ENCODE measurements around the gene ZNF212. TPM values are rescaled to one million over a fixed set of nuclear protein-coding genes. Genes with fewer than 3 reads are reported as not detected.

The ZNF212 gene
- total RNA-seq, 1 experiment from 2014 or later, result 9.7 TPM

DNA sequence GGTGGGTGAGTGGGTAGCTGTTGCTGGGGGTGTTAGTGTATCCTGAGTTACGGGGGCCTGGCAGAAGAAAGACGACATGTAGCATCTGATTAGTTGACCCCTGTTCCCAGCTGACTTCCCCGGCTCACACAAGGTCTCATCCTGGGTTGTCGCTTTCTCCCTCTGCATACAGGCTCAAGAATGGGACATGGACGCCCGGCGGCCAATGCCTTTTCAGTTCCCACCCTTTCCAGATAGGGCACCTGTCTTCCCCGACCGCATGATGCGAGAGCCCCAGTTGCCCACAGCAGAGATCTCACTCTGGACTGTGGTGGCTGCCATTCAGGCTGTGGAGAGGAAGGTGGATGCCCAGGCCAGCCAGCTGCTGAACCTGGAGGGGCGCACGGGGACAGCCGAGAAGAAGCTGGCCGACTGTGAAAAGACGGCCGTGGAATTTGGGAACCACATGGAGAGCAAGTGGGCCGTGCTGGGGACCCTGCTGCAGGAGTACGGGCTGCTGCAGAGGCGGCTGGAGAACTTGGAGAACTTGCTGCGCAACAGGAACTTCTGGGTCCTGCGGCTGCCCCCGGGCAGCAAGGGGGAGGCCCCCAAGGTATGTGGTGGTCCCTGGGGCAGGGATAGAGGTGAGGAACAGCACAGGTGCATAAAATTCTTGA lies 41.2 kb upstream of the ZNF212 start:
- Histone ChIP-seq H3K9ac (ENCODE audit: low read length) (no peak overlapping the region), H3K27ac (ENCODE audit: low read length) (no peak overlapping the region), H3K4me3 (ENCODE audit: low read length) (no peak overlapping the region), H4K20me1 (ENCODE audit: low read length) (no peaks in the 10 kb centered on the region), H3K4me1 (ENCODE audit: insufficient read depth, low read length) (peaks cover 37% of the 10 kb centered on the region), H3K9me3 (ENCODE audit: low read length) (no peaks in the 10 kb centered on the region), H3K79me2 (ENCODE audit: low read length) (peaks cover 61% of the 10 kb centered on the region), H3F3A (ENCODE audit: low read length, unreplicated experiment) (no peaks in the 10 kb centered on the region), H3K9me2 (replicated peaks; ENCODE audit: low read length) (no peaks in the 10 kb centered on the region), H3K27me3 (ENCODE audit: low read length) (no peaks in the 10 kb centered on the region), H3K4me2 (ENCODE audit: low read length) (no peak overlapping the region), H3K36me3 (ENCODE audit: low read depth, low read length) (peaks cover 26% of the 10 kb centered on the region), H2AFZ (ENCODE audit: low read length) (no peak overlapping the region)
- intact Hi-C loops (cut with micrococcal nuclease), result loop anchor here (2.0 to 10.0 kb wide), 2 partner anchors 41 to 207 kb away; partner anchors contain the start of gene ZNF212
- POLR2A ChIA-PET (ENCODE audit: unreplicated experiment), result no interaction called here
- CTCF ChIA-PET, result no interaction called here
- no TSS peak for BruUV-seq (replicated peaks)
- no peak for TF ChIP-seq CTCF (conservative IDR thresholded peaks at IDR 0.05; ENCODE audit: low read depth, low read length)
- no peak for TF ChIP-seq EZH2 (IDR thresholded peaks at IDR 0.05; ENCODE audit: low read length, unreplicated experiment)
- TF ChIP-seq EZH2phosphoT487 (IDR thresholded peaks at IDR 0.05; ENCODE audit: borderline replicate concordance, low read length), result no peak
- no peak for DNase-seq
- no peak for ATAC-seq

GRCh38 chr7:149199234-149199995 lies 40.0 kb upstream of the ZNF212 start:
- BruUV-seq (replicated peaks), result no TSS peak
- CTCF ChIA-PET, result interaction anchor here (0.6 kb wide), 1 partner anchor 73 kb away, joined by 3 read pairs; no protein-coding TSS in a partner anchor
- POLR2A ChIA-PET (ENCODE audit: unreplicated experiment), result interaction anchor here (0.6 to 0.7 kb wide), 3 partner anchors 41 to 211 kb away, joined by 3 to 7 read pairs (median 4); no protein-coding TSS in a partner anchor
- peak overlapping the region; percentile 28 for H3K4me2 ChIP-seq (ENCODE audit: low read length)
- TF ChIP-seq EZH2phosphoT487 (IDR thresholded peaks at IDR 0.05; ENCODE audit: borderline replicate concordance, low read length) (no peak), CTCF (conservative IDR thresholded peaks at IDR 0.05; ENCODE audit: low read depth, low read length) (no peak), EZH2 (IDR thresholded peaks at IDR 0.05; ENCODE audit: low read length, unreplicated experiment) (no peak)
- H3K27me3 ChIP-seq (ENCODE audit: low read length), result no peaks in the 10 kb centered on the region
- H4K20me1 ChIP-seq (ENCODE audit: low read length), result no peaks in the 10 kb centered on the region
- peaks cover 72% of the 10 kb centered on the region for H3K79me2 ChIP-seq (ENCODE audit: low read length)
- peaks cover 37% of the 10 kb centered on the region for H3K4me1 ChIP-seq (ENCODE audit: insufficient read depth, low read length)
- no peaks in the 10 kb centered on the region for H3K9me3 ChIP-seq (ENCODE audit: low read length)
- no peaks in the 10 kb centered on the region for H3F3A ChIP-seq (ENCODE audit: low read length, unreplicated experiment)
- H2AFZ ChIP-seq (ENCODE audit: low read length), result no peak overlapping the region
- H3K27ac ChIP-seq (ENCODE audit: low read length), result peak overlapping the region; percentile 46
- H3K9ac ChIP-seq (ENCODE audit: low read length), result no peak overlapping the region
- ATAC-seq (peak; percentile 30), DNase-seq (peak; percentile 60)
- intact Hi-C loops (cut with micrococcal nuclease), result loop anchor here (2.0 to 10.0 kb wide), 2 partner anchors 39 to 205 kb away; partner anchors contain the start of gene ZNF212
- H3K9me2 ChIP-seq (replicated peaks; ENCODE audit: low read length), result no peaks in the 10 kb centered on the region
- H3K36me3 ChIP-seq (ENCODE audit: low read depth, low read length), result peaks cover 36% of the 10 kb centered on the region
- no peak overlapping the region for H3K4me3 ChIP-seq (ENCODE audit: low read length)

Measured in PC-3 (cell line).